Endothelial cell of umbilical vein (primary cell): ENCODE measurements around the gene ENTPD1. TPM values are rescaled to one million over a fixed set of nuclear protein-coding genes. Genes with fewer than 3 reads are reported as not detected.

Experiments used
- BruUV-seq: library from RNA; stranded (reverse); fragments of 400-500 nt; replicated peaks from 2 replicates; lab custom pipeline; 2021; lab: Mats Ljungman, UMichigan
- CTCF ChIA-PET: fragments of 300-600, 350-600 bp; sonication (Branson Sonifier 250); formaldehyde crosslinking; loops from one replicate; lab custom pipeline; 2021; ENCODE audit warnings: antibody characterized with exemption, inconsistent platforms; lab: Charles Lee
- POLR2A ChIA-PET: fragments of 300-600, 350-600 bp; sonication (Branson Sonifier 250); formaldehyde crosslinking; loops from one replicate; lab custom pipeline; 2021; ENCODE audit warnings: antibody characterized with exemption, inconsistent platforms; lab: Charles Lee
- DNase-seq: peaks from one replicate; pipeline ENCODE4 v3.0.0-alpha.2; 2011; ENCODE audit warnings: low read depth, low spot score
- FAIRE-seq: peaks from 2 replicates; lab custom pipeline; 2011; peaks lifted over from hg19 to GRCh38; lab: Jason Lieb, UNC
- H2AFZ ChIP-seq: 2 replicates; pipeline ENCODE4 v1.6.0; 2012; ENCODE audit warnings: low read depth, low read length, control low read depth, inconsistent platforms
- H3K27ac ChIP-seq: 2 replicates; pipeline ENCODE4 v1.5.1; 2011; ENCODE audit warnings: low read depth, mild to moderate bottlenecking, control low read depth, low read length, moderate library complexity; ENCODE audit not compliant: insufficient read depth
- H3K27me3 ChIP-seq, 2 experiments: 2 replicates each; pipeline versions ENCODE4 v1.6.0 to v1.6.1; 2011; ENCODE audit warnings: low read length in 2 of 2, mixed read lengths in 1 of 2; ENCODE audit not compliant: control insufficient read depth in 2 of 2, insufficient read depth in 2 of 2
- H3K36me3 ChIP-seq, 2 experiments: 2 replicates in 1 of 2; 3 replicates in 1 of 2; pipeline ENCODE4 v1.5.1; 2011; ENCODE audit warnings: low read length in 2 of 2, mild to moderate bottlenecking in 1 of 2, moderate library complexity in 1 of 2; ENCODE audit not compliant: control insufficient read depth in 2 of 2, insufficient read depth in 2 of 2; ENCODE audit errors: extremely low read depth in 1 of 2
- H3K4me1 ChIP-seq: 3 replicates; pipeline ENCODE4 v1.5.1; 2011; ENCODE audit warnings: mild to moderate bottlenecking, low read length; ENCODE audit not compliant: control insufficient read depth, insufficient read depth; ENCODE audit errors: extremely low read depth
- H3K4me2 ChIP-seq: 2 replicates; pipeline ENCODE4 v1.6.1; 2011; ENCODE audit warnings: low read length, control low read depth, mixed read lengths; ENCODE audit not compliant: insufficient read depth
- H3K4me3 ChIP-seq, 3 experiments: fragments of 200-600 bp in 1 of 3; sonication (generic), shearing (Covaris generic) in 1 of 3; replicated peaks in 1 of 3; 2 replicates each; pipeline ENCODE4 v1.5.1; 2011 to 2016; ENCODE audit warnings: control low read depth in 3 of 3, low read length in 3 of 3, mild to moderate bottlenecking in 2 of 3, inconsistent platforms in 1 of 3, low read depth in 1 of 3, moderate library complexity in 1 of 3; ENCODE audit not compliant: insufficient read depth in 1 of 3
- H3K79me2 ChIP-seq: 2 replicates; pipeline ENCODE4 v1.6.0; 2012; ENCODE audit warnings: low read length, inconsistent platforms; ENCODE audit not compliant: control insufficient read depth, insufficient read depth
- H3K9ac ChIP-seq: replicated peaks from 2 replicates; pipeline ENCODE3; 2011; ENCODE audit warnings: low read length, control low read depth; ENCODE audit not compliant: insufficient read depth; ENCODE audit errors: extremely low read depth
- H3K9me1 ChIP-seq: replicated peaks from 3 replicates; pipeline ENCODE4 v1.6.0; 2011; ENCODE audit warnings: mild to moderate bottlenecking, low read length; ENCODE audit not compliant: control insufficient read depth, insufficient read depth; ENCODE audit errors: extremely low read depth
- H3K9me3 ChIP-seq: replicated peaks from 2 replicates; pipeline ENCODE4 v1.5.1; 2012; ENCODE audit warnings: low read length, inconsistent platforms; ENCODE audit not compliant: control insufficient read depth, insufficient read depth
- H4K20me1 ChIP-seq: replicated peaks from 2 replicates; pipeline ENCODE3; 2011; ENCODE audit warnings: mild to moderate bottlenecking, low read length; ENCODE audit not compliant: control insufficient read depth, insufficient read depth; ENCODE audit errors: extremely low read depth
- EZH2 ChIP-seq: IDR thresholded peaks from 2 replicates; pipeline ENCODE4 v1.6.1; 2012; ENCODE audit warnings: borderline replicate concordance, low read depth, mild to moderate bottlenecking, moderate library complexity, low read length, inconsistent platforms; ENCODE audit not compliant: severe bottlenecking
- FOS ChIP-seq: IDR thresholded peaks from 2 replicates; pipeline ENCODE4 v1.6.1; 2011; ENCODE audit warnings: mild to moderate bottlenecking, low read length, moderate library complexity, borderline replicate concordance; ENCODE audit not compliant: insufficient read depth
- GATA2 ChIP-seq: IDR thresholded peaks from 2 replicates; pipeline ENCODE4 v1.7.0; 2011; ENCODE audit warnings: low read depth, mild to moderate bottlenecking, moderate library complexity, mixed read lengths, low read length; ENCODE audit not compliant: insufficient read length, insufficient read depth
- JUN ChIP-seq: IDR thresholded peaks from 2 replicates; pipeline ENCODE4 v1.6.1; 2011; ENCODE audit warnings: borderline replicate concordance, low read depth; ENCODE audit not compliant: insufficient read length, insufficient read depth
- MAX ChIP-seq: IDR thresholded peaks from 2 replicates; pipeline ENCODE4 v1.6.1; 2011; ENCODE audit not compliant: insufficient read depth, insufficient read length
- MYC ChIP-seq: IDR thresholded peaks from one replicate; pipeline ENCODE4 v1.6.1; 2011; ENCODE audit warnings: mild to moderate bottlenecking, low read depth, low read length
- POLR2A ChIP-seq: IDR thresholded peaks from 2 replicates; pipeline ENCODE4 v1.6.1; 2012; ENCODE audit warnings: low read depth, mild to moderate bottlenecking, control low read depth, low read length
- POLR2AphosphoS5 ChIP-seq: IDR thresholded peaks from 2 replicates; pipeline ENCODE4 v1.6.1; 2012; ENCODE audit warnings: low read depth, mild to moderate bottlenecking, control low read depth, low read length, moderate library complexity; ENCODE audit not compliant: insufficient read depth
- dilution Hi-C: fragments of 300-500 bp; cut with MboI; formaldehyde crosslinking; loops from one replicate; pipeline ENCODE4 v1.15.0; 2019; ENCODE audit warnings: low sequenced_read_pairs; ENCODE audit not compliant: extremely low pct_ligation_motif_present
- intact Hi-C: fragments of 100-400 bp; cut with micrococcal nuclease; formaldehyde crosslinking; loops from one replicate; pipeline ENCODE4 v1.10.0; 2022
- polyA plus RNA-seq, 4 experiments: library from polyadenylated mRNA; depleted of rRNA in 3 of 4; stranded (reverse) in 3 of 4; unstranded in 1 of 4; fragments of >200 nt; gene quantifications; 2 replicates each; pipeline versions ENCODE4 v1.2.1 to v1.2.3, GENCODE V29; 2011 to 2012; ENCODE audit warnings: missing spikeins in 1 of 4
- total RNA-seq: library from RNA; stranded (reverse); gene quantifications from 2 replicates; pipeline ENCODE4 v1.2.3, GENCODE V29; 2021
- TF ChIP-seq, protein P1 (sequence below), 2 donors: IDR thresholded peaks; 1 replicate in 1 of 2; 2 replicates in 1 of 2; pipeline ENCODE4 v1.5.1; 2011; ENCODE audit warnings: low read length in 2 of 2, mild to moderate bottlenecking in 2 of 2, moderate library complexity in 2 of 2, control low read depth in 1 of 2, inconsistent platforms in 1 of 2, low read depth in 1 of 2; ENCODE audit not compliant: insufficient read depth in 1 of 2; ENCODE audit errors: extremely low read depth in 1 of 2

The ENTPD1 gene
- total and polyA plus RNA-seq, 2 donors (not counting 3 experiments of a cell fraction or from before 2014, with no cell fraction given), result 10.2 to 23.0 TPM

DNA sequence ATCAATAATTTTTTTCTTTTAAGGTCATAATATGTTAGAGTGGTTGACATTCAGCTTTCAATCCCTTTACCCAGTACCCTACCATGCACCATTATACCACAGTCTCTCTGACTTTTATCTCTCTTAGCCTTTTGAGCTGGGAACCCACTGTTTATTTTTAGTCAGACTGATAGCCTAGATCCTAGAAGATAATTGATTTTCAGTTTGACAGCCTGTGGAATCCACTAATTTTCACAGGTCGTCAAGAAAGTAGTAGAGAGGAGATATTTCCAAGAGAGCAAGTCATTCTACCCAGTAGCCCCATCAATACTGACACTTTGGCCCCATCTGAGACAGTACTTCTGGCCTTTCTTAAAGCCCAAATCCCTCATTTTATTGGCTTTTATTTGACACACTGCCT is 84.7 kb downstream of the ENTPD1 start:
- Histone ChIP-seq H3K4me3 (no peak overlapping the region), H3K9ac (no peak overlapping the region), H3K4me2 (no peak overlapping the region), H3K27ac (no peak overlapping the region), H4K20me1 (no peaks in the 10 kb centered on the region), H3K9me3 (no peaks in the 10 kb centered on the region), H3K27me3 (no peaks in the 10 kb centered on the region), H3K79me2 (no peaks in the 10 kb centered on the region), H3K9me1 (no peaks in the 10 kb centered on the region), H3K36me3 (no peaks in the 10 kb centered on the region), H2AFZ (no peak overlapping the region), H3K4me1 (peaks cover 7% of the 10 kb centered on the region)
- dilution Hi-C loops (no loop called here), intact Hi-C loops (loop anchor here (1.0 to 5.0 kb wide), 4 partner anchors 22 to 463 kb away; no protein-coding TSS in a partner anchor)
- DNase-seq, result no peak
- no TSS peak for BruUV-seq
- POLR2A ChIA-PET, result interaction anchor here (1.2 kb wide), 1 partner anchor 147 kb away, joined by 5 read pairs; the partner anchor contains the start of gene TCTN3
- no peak for TF ChIP-seq MAX
- no peak for TF ChIP-seq FOS
- TF ChIP-seq, protein P1, sequence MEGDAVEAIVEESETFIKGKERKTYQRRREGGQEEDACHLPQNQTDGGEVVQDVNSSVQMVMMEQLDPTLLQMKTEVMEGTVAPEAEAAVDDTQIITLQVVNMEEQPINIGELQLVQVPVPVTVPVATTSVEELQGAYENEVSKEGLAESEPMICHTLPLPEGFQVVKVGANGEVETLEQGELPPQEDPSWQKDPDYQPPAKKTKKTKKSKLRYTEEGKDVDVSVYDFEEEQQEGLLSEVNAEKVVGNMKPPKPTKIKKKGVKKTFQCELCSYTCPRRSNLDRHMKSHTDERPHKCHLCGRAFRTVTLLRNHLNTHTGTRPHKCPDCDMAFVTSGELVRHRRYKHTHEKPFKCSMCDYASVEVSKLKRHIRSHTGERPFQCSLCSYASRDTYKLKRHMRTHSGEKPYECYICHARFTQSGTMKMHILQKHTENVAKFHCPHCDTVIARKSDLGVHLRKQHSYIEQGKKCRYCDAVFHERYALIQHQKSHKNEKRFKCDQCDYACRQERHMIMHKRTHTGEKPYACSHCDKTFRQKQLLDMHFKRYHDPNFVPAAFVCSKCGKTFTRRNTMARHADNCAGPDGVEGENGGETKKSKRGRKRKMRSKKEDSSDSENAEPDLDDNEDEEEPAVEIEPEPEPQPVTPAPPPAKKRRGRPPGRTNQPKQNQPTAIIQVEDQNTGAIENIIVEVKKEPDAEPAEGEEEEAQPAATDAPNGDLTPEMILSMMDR (IDR thresholded peaks at IDR 0.05; ENCODE audit: extremely low read depth in 1 of 2, insufficient read depth in 1 of 2, low read depth in 1 of 2, low read length in 2 of 2), result no peak
- no peak for TF ChIP-seq EZH2
- no peak for TF ChIP-seq JUN
- no peak for TF ChIP-seq GATA2
- no peak for TF ChIP-seq POLR2A
- no peak for TF ChIP-seq POLR2AphosphoS5
- no peak for TF ChIP-seq MYC
- FAIRE-seq, result no peak
- CTCF ChIA-PET, result interaction anchor here (1.0 to 19.3 kb wide), 16 partner anchors 11 to 161 kb away, joined by 3 to 758 read pairs (median 10); partner anchors contain the start of genes ENTPD1 and TCTN3
